ENCODE measurements around the gene CHSY1. TPM values are rescaled to one million over a fixed set of nuclear protein-coding genes. Genes with fewer than 3 reads are reported as not detected.

CHSY1 gene
- total and polyA plus RNA-seq, 2 of the 13 experiments (the other 11 are each of a cell fraction or from before 2014, with no cell fraction given), result 13.3 to 13.7 TPM

- no peak for TF ChIP-seq MLXIP (CRISPR knock-in tag; IDR thresholded peaks at IDR 0.05; ENCODE audit: borderline replicate concordance)
Measured at GRCh38 chr15:101161656-101162055, 90.2 kb downstream of the CHSY1 start (continued).

GRCh38 chr15:101159936-101160815 lies 91.7 kb downstream of the CHSY1 start:
- Histone ChIP-seq H3K4me2 (ENCODE audit: low read depth, low read length) (no peak overlapping the region), H3K27me3 (ENCODE audit: control insufficient read depth in 1 of 2, insufficient read depth in 2 of 2, low read length in 2 of 2) (peaks cover 0 to 6% of the 10 kb centered on the region in 2 experiments; a peak in 1 of 5 replicates), H3K9ac (ENCODE audit: insufficient read depth, low read depth, low read length) (no peak overlapping the region), H4K20me1 (ENCODE audit: insufficient read depth, low read length) (no peaks in the 10 kb centered on the region), H3K4me1 (ENCODE audit: insufficient read depth, low read length) (no peaks in the 10 kb centered on the region), H3K27ac (ENCODE audit: extremely low read length, insufficient read depth, low read length) (no peak overlapping the region), H2AFZ (ENCODE audit: low read length) (no peak overlapping the region), H3K9me3 (ENCODE audit: low read length) (peaks cover 14% of the 10 kb centered on the region), H3K79me2 (ENCODE audit: insufficient read depth, low read length) (no peaks in the 10 kb centered on the region), H3K4me3 (replicated peaks in 1 of 3; ENCODE audit: insufficient read depth in 1 of 3, low read depth in 2 of 3, low read length in 3 of 3) (no peak overlapping the region), H3K36me3 (replicated peaks in 1 of 2; ENCODE audit: control insufficient read depth in 1 of 2, insufficient read depth in 2 of 2, low read length in 2 of 2) (no peaks in the 10 kb centered on the region)
- WGBS (ENCODE audit: low lambda C conversion rate), result 59% methylated on average over 11 of the region's 11 CpGs
- no TSS peak for BruUV-seq (replicated peaks)
- ChIA-PET CTCF (ENCODE audit: low intra/inter-chr PET ratio, low total read pairs) (no interaction called here), POLR2A (interaction anchor here (0.6 kb wide), 1 partner anchor 92 kb away, joined by 3 read pairs; the partner anchor contains the start of gene CHSY1)
- no peak for ATAC-seq
- FAIRE-seq, result no peak
- in situ Hi-C loops (cut with HindIII; ENCODE audit: extremely low pct_ligation_motif_present, low pct_unique_long_range_greater_than_20kb), result no loop called here
- no peak for DNase-seq (ENCODE audit: low spot score)
- intact Hi-C loops (cut with micrococcal nuclease; ENCODE audit: unreplicated experiment), result no loop called here
- TF ChIP-seq CSRNP1 (CRISPR knock-in tag; IDR thresholded peaks at IDR 0.05), result no peak
- TF ChIP-seq ZNF329 (CRISPR knock-in tag; IDR thresholded peaks at IDR 0.05; ENCODE audit: low read depth), result peak; percentile 93
- TF ChIP-seq ZNF549 (CRISPR knock-in tag; IDR thresholded peaks at IDR 0.05), result no peak

All from HepG2 (cell line).